ENCODE results near the gene CXXC5.

- no peak for TF ChIP-seq POLR2AphosphoS5 (IDR thresholded peaks at IDR 0.05)
- TF ChIP-seq EP300 (IDR thresholded peaks at IDR 0.05): no peak
- TF ChIP-seq, protein P1, sequence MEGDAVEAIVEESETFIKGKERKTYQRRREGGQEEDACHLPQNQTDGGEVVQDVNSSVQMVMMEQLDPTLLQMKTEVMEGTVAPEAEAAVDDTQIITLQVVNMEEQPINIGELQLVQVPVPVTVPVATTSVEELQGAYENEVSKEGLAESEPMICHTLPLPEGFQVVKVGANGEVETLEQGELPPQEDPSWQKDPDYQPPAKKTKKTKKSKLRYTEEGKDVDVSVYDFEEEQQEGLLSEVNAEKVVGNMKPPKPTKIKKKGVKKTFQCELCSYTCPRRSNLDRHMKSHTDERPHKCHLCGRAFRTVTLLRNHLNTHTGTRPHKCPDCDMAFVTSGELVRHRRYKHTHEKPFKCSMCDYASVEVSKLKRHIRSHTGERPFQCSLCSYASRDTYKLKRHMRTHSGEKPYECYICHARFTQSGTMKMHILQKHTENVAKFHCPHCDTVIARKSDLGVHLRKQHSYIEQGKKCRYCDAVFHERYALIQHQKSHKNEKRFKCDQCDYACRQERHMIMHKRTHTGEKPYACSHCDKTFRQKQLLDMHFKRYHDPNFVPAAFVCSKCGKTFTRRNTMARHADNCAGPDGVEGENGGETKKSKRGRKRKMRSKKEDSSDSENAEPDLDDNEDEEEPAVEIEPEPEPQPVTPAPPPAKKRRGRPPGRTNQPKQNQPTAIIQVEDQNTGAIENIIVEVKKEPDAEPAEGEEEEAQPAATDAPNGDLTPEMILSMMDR (IDR thresholded peaks at IDR 0.05): no peak
- no peak for TF ChIP-seq POLR2A (IDR thresholded peaks at IDR 0.05)
These were observed 38.2 kb downstream of the CXXC5 start for GRCh38 chr5:139686356-139686705.
